ENCODE data around the gene TMPRSS13. TPM values are rescaled to one million over a fixed set of nuclear protein-coding genes. Genes with fewer than 3 reads are reported as not detected.

Gene TMPRSS13
- total RNA-seq, 1 donor from 2014 or later = 0.15 TPM

GRCh38 chr11:117900720-117901440 lies 28.3 kb downstream of the TMPRSS13 start:
- no peak for ATAC-seq
- no peak for DNase-seq (ENCODE audit: low spot score)

GRCh38 chr11:117900121-117900648 lies 29.0 kb downstream of the TMPRSS13 start:
- peak; percentile 40 for ATAC-seq
- DNase-seq (ENCODE audit: low spot score) = no peak

GRCh38 chr11:117898059-117898458 lies 31.1 kb downstream of the TMPRSS13 start:
- no peak for ATAC-seq
- DNase-seq (ENCODE audit: low spot score) = no peak

GRCh38 chr11:117892651-117893050 lies 36.6 kb downstream of the TMPRSS13 start:
- DNase-seq (ENCODE audit: low spot score) = no peak
- no peak for ATAC-seq

- DNase-seq (ENCODE audit: low spot score) = peak; percentile 2
- ATAC-seq = no peak
These were observed 37.8 kb downstream of the TMPRSS13 start for GRCh38 chr11:117891362-117891761.

- no peak for ATAC-seq
These were observed 41.0 kb downstream of the TMPRSS13 start for GRCh38 chr11:117888139-117888566.

GRCh38 chr11:117887431-117888138 lies 41.6 kb downstream of the TMPRSS13 start:
- ATAC-seq (no peak), DNase-seq (ENCODE audit: low spot score) (no peak)

More at GRCh38 chr11:117888139-117888566, 41.0 kb downstream of the TMPRSS13 start:
- DNase-seq (ENCODE audit: low spot score) = no peak

- ATAC-seq (peak; percentile 56), DNase-seq (ENCODE audit: low spot score) (no peak)
These were observed 43.4 kb downstream of the TMPRSS13 start for GRCh38 chr11:117885777-117886176.

GRCh38 chr11:117884994-117885393 lies 44.2 kb downstream of the TMPRSS13 start:
- no peak for DNase-seq (ENCODE audit: low spot score)
- ATAC-seq = no peak

- DNase-seq (ENCODE audit: low spot score) (no peak), ATAC-seq (no peak)
These were observed 46.1 kb downstream of the TMPRSS13 start for GRCh38 chr11:117883063-117883462.

- ATAC-seq (no peak), DNase-seq (ENCODE audit: low spot score) (no peak)
These were observed 46.8 kb downstream of the TMPRSS13 start for GRCh38 chr11:117882311-117882905.

GRCh38 chr11:117881217-117881616 lies 48.0 kb downstream of the TMPRSS13 start:
- ATAC-seq (no peak), DNase-seq (ENCODE audit: low spot score) (peak; percentile 15)

- peak; percentile 14 for DNase-seq (ENCODE audit: low spot score)
- no peak for ATAC-seq
These were observed 49.4 kb downstream of the TMPRSS13 start for GRCh38 chr11:117879516-117880480.

GRCh38 chr11:117878939-117879475 lies 50.2 kb downstream of the TMPRSS13 start:
- ATAC-seq (no peak), DNase-seq (ENCODE audit: low spot score) (peak; percentile 6)

- DNase-seq (ENCODE audit: low spot score) (no peak), ATAC-seq (no peak)
These were observed 50.8 kb downstream of the TMPRSS13 start for GRCh38 chr11:117878314-117878938.

- ATAC-seq = no peak
These were observed 52.0 kb downstream of the TMPRSS13 start for GRCh38 chr11:117877120-117877784.

GRCh38 chr11:117876341-117877119 lies 52.7 kb downstream of the TMPRSS13 start, which contains the start of gene FXYD6:
Gene FXYD6, minus strand, starts transcription at chr11:117876658. Its CDS starts 33,882 bp downstream, at chr11:117842776.
- DNase-seq (ENCODE audit: low spot score) (peak; percentile 44), ATAC-seq (peak; percentile 62)

More at GRCh38 chr11:117877120-117877784, 52.0 kb downstream of the TMPRSS13 start:
- DNase-seq (ENCODE audit: low spot score) = no peak

GRCh38 chr11:117876059-117876340 lies 53.2 kb downstream of the TMPRSS13 start:
- no peak for ATAC-seq

More at GRCh38 chr11:117876059-117876340, 53.2 kb downstream of the TMPRSS13 start:
- DNase-seq (ENCODE audit: low spot score) = no peak
